Measurements from ENCODE around the gene RFX3.

RFX3 gene

DNA sequence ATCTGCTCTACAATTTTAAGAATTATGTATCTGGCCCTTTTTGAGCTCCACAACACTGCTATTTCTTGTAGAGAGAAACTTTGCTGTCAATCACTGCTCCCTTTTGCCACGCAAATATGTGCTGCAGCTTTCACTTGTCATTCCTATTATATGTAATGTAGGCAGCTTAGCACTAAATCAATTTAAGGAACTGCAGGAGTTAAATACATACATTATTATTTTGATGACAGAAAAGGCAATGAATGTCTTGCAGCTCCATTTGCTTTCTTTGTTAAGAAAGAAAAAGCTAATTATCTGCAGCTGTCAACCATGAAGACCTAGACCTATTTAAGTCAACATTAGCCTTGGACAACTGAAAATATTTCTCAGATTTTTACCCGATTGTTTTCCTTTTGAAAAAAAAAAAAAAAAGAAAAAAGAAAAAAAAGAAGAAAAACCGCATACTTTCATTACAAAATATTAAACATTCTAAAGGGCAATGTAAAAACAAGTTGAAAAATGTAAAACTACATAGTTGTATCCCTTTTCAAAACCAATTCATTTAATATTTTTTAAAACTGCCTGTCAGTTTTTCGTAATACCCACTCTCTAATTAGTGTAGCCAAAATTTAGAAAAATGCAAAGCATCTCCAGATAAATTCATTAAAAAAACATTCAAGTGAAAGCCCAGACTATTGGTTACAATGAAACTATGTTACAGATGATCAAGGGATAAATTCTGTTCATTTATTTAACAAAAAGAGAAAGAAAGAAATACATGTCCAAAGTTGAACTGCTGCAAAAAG lies 57.2 kb downstream of the RFX3 start:
- H3K4me3 ChIP-seq (ENCODE audit: low read length): no peak overlapping the region
- no peak for TF ChIP-seq CTCF (conservative IDR thresholded peaks at IDR 0.05; ENCODE audit: low read depth, low read length)
- no peak for DNase-seq (ENCODE audit: low read depth)

- no peak for DNase-seq (ENCODE audit: low read depth)
- peak; percentile 97 for TF ChIP-seq CTCF (conservative IDR thresholded peaks at IDR 0.05; ENCODE audit: low read depth, low read length)
- H3K4me3 ChIP-seq (ENCODE audit: low read length): no peak overlapping the region
These were observed 58.1 kb downstream of the RFX3 start for GRCh38 chr9:3467593-3468219.

- DNase-seq (ENCODE audit: low read depth): no peak
- no peak overlapping the region for H3K4me3 ChIP-seq (ENCODE audit: low read length)
- no peak for TF ChIP-seq CTCF (conservative IDR thresholded peaks at IDR 0.05; ENCODE audit: low read depth, low read length)
These were observed 61.7 kb downstream of the RFX3 start for GRCh38 chr9:3464033-3464638.

DNA sequence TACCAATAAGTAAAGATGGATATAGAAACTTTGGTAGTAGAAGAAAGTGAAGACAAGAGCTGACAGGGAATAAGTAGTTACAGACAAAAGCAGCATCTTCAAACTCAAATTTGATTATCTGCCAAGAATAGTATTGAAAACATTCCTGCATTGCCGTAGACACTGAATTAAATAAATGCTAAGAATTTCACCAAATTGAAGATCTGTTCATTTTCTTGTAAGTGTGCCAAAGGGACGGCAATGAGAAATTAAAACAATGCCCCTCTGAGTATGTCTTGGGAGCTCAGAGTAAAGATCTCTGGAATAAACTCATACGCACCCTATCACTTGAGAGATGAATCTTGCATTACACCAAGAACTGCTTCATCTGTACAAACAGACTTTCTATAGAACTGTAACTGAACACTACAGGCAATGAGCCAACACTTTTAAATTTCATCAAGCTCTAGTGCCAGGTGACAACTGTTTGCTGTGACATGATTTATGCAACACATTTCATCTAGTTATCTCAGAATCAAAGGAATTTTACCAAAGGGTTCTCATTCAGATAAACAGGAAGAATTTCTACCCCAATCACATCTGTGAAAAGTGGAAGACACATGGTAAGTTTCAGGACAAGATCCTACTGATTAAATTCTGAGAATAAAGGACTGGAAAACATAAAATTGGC lies 66.9 kb downstream of the RFX3 start:
- no peak overlapping the region for H3K4me3 ChIP-seq (ENCODE audit: low read length)
- DNase-seq (ENCODE audit: low read depth): no peak
- no peak for TF ChIP-seq CTCF (conservative IDR thresholded peaks at IDR 0.05; ENCODE audit: low read depth, low read length)

GRCh38 chr9:3457175-3457574 lies 68.6 kb downstream of the RFX3 start:
- DNase-seq (ENCODE audit: low read depth): no peak
- H3K4me3 ChIP-seq (ENCODE audit: low read length): no peak overlapping the region
- TF ChIP-seq CTCF (conservative IDR thresholded peaks at IDR 0.05; ENCODE audit: low read depth, low read length): no peak

DNA sequence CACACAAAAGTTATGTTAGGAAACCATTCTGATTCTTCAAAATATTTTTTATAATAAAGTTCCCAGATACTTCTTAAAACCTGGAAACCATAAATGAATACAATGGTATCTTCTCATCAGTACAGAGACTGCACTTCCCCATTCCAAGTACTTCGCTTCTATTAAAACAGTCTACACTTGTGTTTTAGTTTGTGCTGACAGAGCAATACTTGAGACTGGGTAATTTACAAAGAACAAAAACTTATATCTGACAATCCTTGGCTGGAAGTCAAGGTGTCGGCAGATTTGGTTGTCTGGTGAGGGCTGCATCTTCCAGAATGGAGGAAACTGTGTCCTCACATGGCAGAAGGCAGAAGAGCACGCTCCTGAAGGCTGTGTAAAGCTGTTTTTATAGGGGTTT lies 70.1 kb downstream of the RFX3 start:
- no peak for DNase-seq (ENCODE audit: low read depth)
- no peak for TF ChIP-seq CTCF (conservative IDR thresholded peaks at IDR 0.05; ENCODE audit: low read depth, low read length)
- H3K4me3 ChIP-seq (ENCODE audit: low read length): no peak overlapping the region

Measured in retinal pigment epithelial cell (primary cell).